Osteoblast (primary cell): ENCODE results near the gene IFT27. TPM values are rescaled to one million over a fixed set of nuclear protein-coding genes. Genes with fewer than 3 reads are reported as not detected.

Experiments used
- DNase-seq: peaks from one replicate; pipeline ENCODE4 v3.0.0; 2011; ENCODE audit warnings: low spot score, mixed read lengths; ENCODE audit not compliant: insufficient read length; ENCODE audit errors: missing footprints
- H2AFZ ChIP-seq: 2 replicates; pipeline ENCODE4 v1.6.0; 2011; ENCODE audit warnings: mild to moderate bottlenecking, low read length
- H3K27ac ChIP-seq: 2 replicates; pipeline ENCODE4 v1.5.1; 2011; ENCODE audit warnings: mild to moderate bottlenecking, low read depth, low read length, moderate library complexity
- H3K27me3 ChIP-seq: 2 replicates; pipeline ENCODE4 v1.6.0; 2012; ENCODE audit warnings: mild to moderate bottlenecking, control low read depth, inconsistent platforms, low read length, moderate library complexity; ENCODE audit not compliant: insufficient read depth
- H3K36me3 ChIP-seq: 2 replicates; pipeline ENCODE4 v1.5.1; 2011; ENCODE audit warnings: mild to moderate bottlenecking, low read length, control low read depth, moderate library complexity; ENCODE audit not compliant: insufficient read depth
- H3K4me1 ChIP-seq: 2 replicates; pipeline ENCODE4 v1.5.1; 2011; ENCODE audit warnings: mild to moderate bottlenecking, low read length, control low read depth, moderate library complexity; ENCODE audit not compliant: insufficient read depth
- H3K4me2 ChIP-seq: 2 replicates; pipeline ENCODE4 v1.6.0; 2011; ENCODE audit warnings: mild to moderate bottlenecking, low read length; ENCODE audit not compliant: insufficient read depth
- H3K4me3 ChIP-seq: fragments of 200-600 bp; sonication (generic); 3 replicates; pipeline ENCODE4 v1.5.1; 2012; ENCODE audit warnings: mild to moderate bottlenecking, low read length, inconsistent platforms; ENCODE audit not compliant: insufficient read depth
- H3K79me2 ChIP-seq: 2 replicates; pipeline ENCODE4 v1.6.0; 2012; ENCODE audit warnings: mild to moderate bottlenecking, low read length, control low read depth, inconsistent platforms; ENCODE audit not compliant: insufficient read depth
- H3K9me3 ChIP-seq: 2 replicates; pipeline ENCODE4 v1.5.1; 2011; ENCODE audit warnings: low read depth, low read length, control low read depth
- H4K20me1 ChIP-seq: 2 replicates; pipeline ENCODE4 v1.6.0; 2012; ENCODE audit warnings: mild to moderate bottlenecking, low read length, control low read depth; ENCODE audit not compliant: insufficient read depth
- total RNA-seq: library from RNA; depleted of rRNA; stranded (reverse); fragments of >200 nt; gene quantifications from 2 replicates; pipeline ENCODE4 v1.2.3, GENCODE V29; 2012
- TF ChIP-seq, protein P1 (sequence below): IDR thresholded peaks from 2 replicates; pipeline ENCODE4 v1.5.1; 2011; ENCODE audit warnings: mild to moderate bottlenecking, low read depth, low read length, moderate library complexity; ENCODE audit errors: extremely low read depth

Gene IFT27
- total RNA-seq, 1 donor, result 22.1 TPM

DNA sequence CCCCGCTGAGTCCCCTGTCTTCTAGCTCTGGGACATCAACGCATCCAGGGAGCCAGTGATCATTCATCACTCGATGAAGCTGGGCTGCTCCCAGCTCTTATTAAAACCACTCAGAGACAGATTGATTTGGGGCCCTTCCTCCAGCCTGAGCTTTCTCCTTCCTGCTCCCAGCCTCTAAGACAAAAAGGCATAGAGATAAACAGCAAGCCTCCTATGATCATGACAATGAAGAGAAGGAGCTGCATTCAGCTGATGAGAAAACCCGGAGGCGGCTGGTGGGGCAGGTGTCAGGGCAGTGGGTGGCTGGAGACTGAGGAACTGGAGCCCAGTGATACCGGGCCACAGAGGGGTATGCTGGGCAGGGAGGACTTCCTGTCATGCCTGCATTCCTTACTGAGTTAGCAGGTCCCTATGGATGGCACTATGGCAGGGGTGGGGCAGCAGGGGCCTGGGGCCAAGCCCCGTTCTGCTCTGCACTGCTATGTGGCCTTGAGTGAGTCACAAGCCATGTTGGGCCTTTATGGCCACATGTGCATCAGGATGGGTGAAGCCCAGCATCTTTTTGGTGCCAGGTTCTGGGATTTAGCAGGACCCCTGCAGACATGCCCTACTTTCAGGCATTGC, 20.7 kb upstream of the IFT27 start:
- peaks cover 22% of the 10 kb centered on the region for H3K27me3 ChIP-seq
- DNase-seq, result no peak

DNA sequence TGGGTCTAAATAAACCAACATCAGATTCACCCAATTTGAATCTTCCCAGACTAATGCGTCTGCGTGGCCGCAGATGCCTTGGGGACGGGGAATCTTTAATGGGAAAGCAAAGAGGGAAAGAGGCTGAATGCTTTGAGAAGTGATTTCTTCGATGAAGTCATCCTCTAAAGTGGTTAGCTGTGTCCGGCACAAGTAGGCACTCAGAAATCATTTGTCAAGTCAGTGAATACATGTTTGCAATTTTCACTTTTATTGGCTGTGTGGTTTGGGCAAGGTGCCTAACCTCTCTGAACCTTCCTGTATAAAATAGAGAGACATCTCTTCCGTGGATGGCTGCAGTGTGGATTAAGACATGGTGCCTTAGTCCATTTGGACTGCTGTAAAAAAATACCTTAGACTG, 19.7 kb upstream of the IFT27 start:
- Histone ChIP-seq H2AFZ (no peak overlapping the region), H3K27me3 (peaks cover 30% of the 10 kb centered on the region), H4K20me1 (no peaks in the 10 kb centered on the region)

More for the DNA sequence above, 20.7 kb upstream of the IFT27 start:
- H2AFZ ChIP-seq, result no peak overlapping the region
- no peaks in the 10 kb centered on the region for H3K36me3 ChIP-seq
- H3K4me2 ChIP-seq, result no peak overlapping the region
- H3K79me2 ChIP-seq, result no peaks in the 10 kb centered on the region
- no peak overlapping the region for H3K4me3 ChIP-seq
- no peaks in the 10 kb centered on the region for H3K9me3 ChIP-seq
- H4K20me1 ChIP-seq, result no peaks in the 10 kb centered on the region
- no peaks in the 10 kb centered on the region for H3K4me1 ChIP-seq
- TF ChIP-seq, protein P1, sequence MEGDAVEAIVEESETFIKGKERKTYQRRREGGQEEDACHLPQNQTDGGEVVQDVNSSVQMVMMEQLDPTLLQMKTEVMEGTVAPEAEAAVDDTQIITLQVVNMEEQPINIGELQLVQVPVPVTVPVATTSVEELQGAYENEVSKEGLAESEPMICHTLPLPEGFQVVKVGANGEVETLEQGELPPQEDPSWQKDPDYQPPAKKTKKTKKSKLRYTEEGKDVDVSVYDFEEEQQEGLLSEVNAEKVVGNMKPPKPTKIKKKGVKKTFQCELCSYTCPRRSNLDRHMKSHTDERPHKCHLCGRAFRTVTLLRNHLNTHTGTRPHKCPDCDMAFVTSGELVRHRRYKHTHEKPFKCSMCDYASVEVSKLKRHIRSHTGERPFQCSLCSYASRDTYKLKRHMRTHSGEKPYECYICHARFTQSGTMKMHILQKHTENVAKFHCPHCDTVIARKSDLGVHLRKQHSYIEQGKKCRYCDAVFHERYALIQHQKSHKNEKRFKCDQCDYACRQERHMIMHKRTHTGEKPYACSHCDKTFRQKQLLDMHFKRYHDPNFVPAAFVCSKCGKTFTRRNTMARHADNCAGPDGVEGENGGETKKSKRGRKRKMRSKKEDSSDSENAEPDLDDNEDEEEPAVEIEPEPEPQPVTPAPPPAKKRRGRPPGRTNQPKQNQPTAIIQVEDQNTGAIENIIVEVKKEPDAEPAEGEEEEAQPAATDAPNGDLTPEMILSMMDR, result no peak
- H3K27ac ChIP-seq, result no peak overlapping the region

DNA sequence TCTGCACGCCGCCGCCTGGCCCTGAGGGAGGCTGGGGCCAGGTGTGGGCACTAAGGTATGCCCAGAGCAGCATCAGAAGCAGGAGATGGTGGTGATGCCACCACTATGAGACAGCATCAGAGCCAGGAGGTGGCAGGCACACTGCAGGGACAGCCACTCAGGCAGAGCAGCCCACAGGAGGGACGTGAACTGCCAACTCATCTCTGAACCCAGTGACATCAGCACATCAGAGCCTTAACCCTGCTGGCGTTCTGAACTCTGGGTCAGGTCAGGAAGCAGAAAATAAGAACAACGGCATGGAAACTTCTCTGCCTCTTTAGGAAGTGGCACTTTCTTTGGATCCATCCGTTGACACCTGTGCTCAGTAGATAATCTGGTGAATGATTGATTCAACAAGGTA, 14.7 kb upstream of the IFT27 start:
- H3K9me3 ChIP-seq, result no peaks in the 10 kb centered on the region
- TF ChIP-seq, protein P1, result no peak
- H3K4me2 ChIP-seq, result no peak overlapping the region
- peaks cover 66% of the 10 kb centered on the region for H3K27me3 ChIP-seq
- no peak overlapping the region for H3K4me3 ChIP-seq
- no peaks in the 10 kb centered on the region for H3K4me1 ChIP-seq
- no peak overlapping the region for H2AFZ ChIP-seq
- H3K36me3 ChIP-seq, result no peaks in the 10 kb centered on the region
- no peak overlapping the region for H3K27ac ChIP-seq
- H3K79me2 ChIP-seq, result no peaks in the 10 kb centered on the region
- H4K20me1 ChIP-seq, result no peaks in the 10 kb centered on the region
- no peak for DNase-seq

More for the DNA sequence above, 19.7 kb upstream of the IFT27 start:
- Histone ChIP-seq H3K36me3 (no peaks in the 10 kb centered on the region), H3K4me1 (no peaks in the 10 kb centered on the region), H3K9me3 (no peaks in the 10 kb centered on the region), H3K27ac (no peak overlapping the region), H3K4me3 (no peak overlapping the region), H3K4me2 (no peak overlapping the region), H3K79me2 (no peaks in the 10 kb centered on the region)
- DNase-seq, result peak; percentile 81
- TF ChIP-seq, protein P1, result no peak

DNA sequence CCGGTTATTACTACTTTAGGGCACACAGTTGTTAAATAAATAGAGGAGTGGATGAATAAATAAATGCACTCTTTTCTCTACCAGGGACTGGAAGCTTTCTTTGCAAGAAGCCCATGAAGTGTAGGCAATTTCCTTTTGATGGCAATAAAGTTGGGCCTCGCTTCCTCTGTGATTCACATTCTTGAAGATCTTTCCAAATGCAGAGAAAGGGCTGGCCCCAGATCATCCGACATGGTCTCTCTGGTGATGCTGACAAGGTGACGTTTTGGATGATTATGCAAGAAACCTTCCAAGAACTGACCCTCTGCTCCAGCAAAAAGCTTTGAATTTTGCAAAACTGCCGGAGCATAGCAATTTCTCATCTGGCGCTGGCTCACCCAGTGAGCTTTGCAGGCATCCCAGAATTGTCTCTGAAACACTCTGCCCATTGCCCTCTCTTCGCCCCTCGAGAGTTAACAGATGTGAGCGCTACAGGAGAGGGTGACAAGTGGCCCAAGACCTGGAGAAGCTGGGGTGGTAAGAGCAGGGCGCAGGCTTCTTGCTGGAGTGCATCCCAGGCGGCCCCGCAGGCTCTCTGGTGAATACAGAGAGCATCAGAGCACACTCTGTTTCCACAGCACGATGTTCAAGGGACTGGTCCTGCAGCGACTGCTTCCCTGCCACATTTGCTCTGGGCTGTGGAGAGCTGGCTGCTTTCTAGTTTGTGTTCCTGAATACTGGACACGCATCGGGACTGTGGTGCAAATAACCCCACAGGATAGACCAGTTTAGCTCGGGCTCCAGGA, 11.5 kb upstream of the IFT27 start:
- TF ChIP-seq, protein P1, result no peak
- peaks cover 69% of the 10 kb centered on the region for H3K27me3 ChIP-seq

More for the DNA sequence above, 11.5 kb upstream of the IFT27 start:
- H3K36me3 ChIP-seq, result no peaks in the 10 kb centered on the region
- H3K4me1 ChIP-seq, result no peaks in the 10 kb centered on the region
- H3K4me3 ChIP-seq, result no peak overlapping the region
- no peaks in the 10 kb centered on the region for H3K9me3 ChIP-seq
- H4K20me1 ChIP-seq, result peaks cover 3% of the 10 kb centered on the region
- H3K4me2 ChIP-seq, result no peak overlapping the region
- no peak overlapping the region for H3K27ac ChIP-seq
- no peaks in the 10 kb centered on the region for H3K79me2 ChIP-seq
- no peak overlapping the region for H2AFZ ChIP-seq
- no peak for DNase-seq
